SK-N-SH (cell line): Measurements from ENCODE around the gene ACBD6. TPM values are rescaled to one million over a fixed set of nuclear protein-coding genes. Genes with fewer than 3 reads are reported as not detected.

ENCODE experiments used
- CTCF ChIA-PET: fragments of 300-600, 350-600 bp; formaldehyde crosslinking; extraction: SDS; loops from one replicate; lab custom pipeline; 2021; lab: Yijun Ruan, JAX
- POLR2A ChIA-PET: fragments of 350-600 bp; sonication (Branson Sonifier 250); formaldehyde crosslinking; extraction: SDS; loops from one replicate; lab custom pipeline; 2020; ENCODE audit warnings: antibody characterized with exemption, inconsistent platforms; lab: Yijun Ruan, JAX
- DNase-seq: peaks from one replicate; pipeline ENCODE4 v3.0.0; 2012
- H2AFZ ChIP-seq: fragments of 200-600 bp; sonication (generic); 2 replicates; pipeline ENCODE4 v1.8.1; 2016; ENCODE audit warnings: antibody characterized with exemption, mild to moderate bottlenecking, low read depth
- H3F3A ChIP-seq: fragments of 200-600 bp; sonication (generic); replicated peaks from 2 replicates; pipeline ENCODE3; 2016; ENCODE audit warnings: antibody characterized with exemption, mild to moderate bottlenecking; ENCODE audit not compliant: insufficient read depth
- H3K27ac ChIP-seq, 2 experiments: fragments of 200-500 bp in 1 of 2; fragments of 200-600 bp in 1 of 2; sonication (Bioruptor generic) in 1 of 2; sonication (generic), shearing (Covaris generic) in 1 of 2; 2 replicates each; pipeline versions ENCODE4 v1.5.1 to v1.6.1; 2014 to 2016; ENCODE audit warnings: low read depth in 2 of 2, inconsistent platforms in 1 of 2, low read length in 1 of 2, mild to moderate bottlenecking in 1 of 2, mixed read lengths in 1 of 2
- H3K27me3 ChIP-seq: fragments of 200-600 bp; sonication (generic), shearing (Covaris generic); 2 replicates; pipeline ENCODE4 v1.6.1; 2016; ENCODE audit warnings: mixed run types; ENCODE audit not compliant: insufficient read depth
- H3K36me3 ChIP-seq, 2 experiments: fragments of 200-500 bp in 1 of 2; fragments of 200-600 bp in 1 of 2; sonication (Bioruptor generic) in 1 of 2; sonication (generic) in 1 of 2; replicated peaks in 1 of 2; 2 replicates each; pipeline versions ENCODE3 to v1.5.1; 2014 to 2016; ENCODE audit warnings: low read length in 1 of 2, mild to moderate bottlenecking in 1 of 2; ENCODE audit not compliant: insufficient read depth in 2 of 2, control insufficient read depth in 1 of 2
- H3K4me1 ChIP-seq, 2 experiments: fragments of 200-500 bp in 1 of 2; fragments of 200-600 bp in 1 of 2; sonication (Bioruptor generic) in 1 of 2; sonication (generic), shearing (Covaris generic) in 1 of 2; 2 replicates each; pipeline versions ENCODE4 v1.5.1 to v1.6.1; 2014 to 2016; ENCODE audit warnings: low read depth in 1 of 2, low read length in 1 of 2, mixed run types in 1 of 2; ENCODE audit not compliant: insufficient read depth in 2 of 2, control insufficient read depth in 1 of 2
- H3K4me2 ChIP-seq: fragments of 200-600 bp; sonication (generic), shearing (Covaris generic); 2 replicates; pipeline ENCODE4 v1.6.1; 2017; ENCODE audit warnings: mixed run types
- H3K4me3 ChIP-seq, 2 experiments: fragments of 200-500 bp in 1 of 2; fragments of 200-600 bp in 1 of 2; sonication (Bioruptor generic) in 1 of 2; sonication (generic), shearing (Covaris generic) in 1 of 2; 2 replicates each; pipeline versions ENCODE4 v1.5.1 to v1.8.1; 2014 to 2016; ENCODE audit warnings: low read depth in 2 of 2, inconsistent platforms in 1 of 2, low read length in 1 of 2, mild to moderate bottlenecking in 1 of 2, mixed read lengths in 1 of 2, moderate library complexity in 1 of 2
- H3K79me2 ChIP-seq: fragments of 200-600 bp; sonication (generic); 2 replicates; pipeline ENCODE4 v1.8.1; 2017; ENCODE audit warnings: mild to moderate bottlenecking; ENCODE audit not compliant: insufficient read depth
- H3K9ac ChIP-seq: fragments of 200-600 bp; sonication (generic); 2 replicates; pipeline ENCODE4 v1.6.1; 2017; ENCODE audit warnings: mixed run types
- H3K9me2 ChIP-seq: fragments of 200-600 bp; sonication (generic); 2 replicates; pipeline ENCODE4 v1.6.1; 2017; ENCODE audit warnings: mixed run types
- H3K9me3 ChIP-seq: fragments of 200-600 bp; sonication (generic); 2 replicates; pipeline ENCODE4 v1.6.1; 2017; ENCODE audit warnings: mixed run types, mild to moderate bottlenecking, moderate library complexity
- H4K20me1 ChIP-seq: fragments of 200-600 bp; sonication (generic); 2 replicates; pipeline ENCODE4 v1.6.1; 2017; ENCODE audit warnings: mild to moderate bottlenecking, mixed run types; ENCODE audit not compliant: insufficient read depth
- CHD2 ChIP-seq: fragments of 150-350 bp; IDR thresholded peaks from 2 replicates; pipeline ENCODE4 v1.6.1; 2018; ENCODE audit warnings: low read length; ENCODE audit not compliant: partially characterized antibody
- CTCF ChIP-seq: fragments of 200-600 bp; sonication (generic); IDR thresholded peaks from 2 replicates; pipeline ENCODE4 v1.6.1; 2017; ENCODE audit warnings: antibody characterized with exemption, mild to moderate bottlenecking, moderate library complexity
- EP300 ChIP-seq, 2 experiments: IDR thresholded peaks; 2 replicates each; pipeline versions ENCODE4 v1.4.0 to v1.6.1; 2012; ENCODE audit warnings: borderline replicate concordance in 1 of 2, low read depth in 1 of 2, low read length in 1 of 2
- EZH2phosphoT487 ChIP-seq: fragments of 200-600 bp; sonication (generic); IDR thresholded peaks from 2 replicates; pipeline ENCODE4 v1.6.1; 2017; ENCODE audit warnings: low read depth, mixed run types, mild to moderate bottlenecking, antibody characterized with exemption, moderate library complexity, borderline replicate concordance
- FOSL2 ChIP-seq: IDR thresholded peaks from 2 replicates; pipeline ENCODE4 v1.4.0; 2012; ENCODE audit warnings: low read depth, mild to moderate bottlenecking, moderate library complexity, borderline replicate concordance
- GABPA ChIP-seq: IDR thresholded peaks from 2 replicates; pipeline ENCODE4 v1.4.0; 2012; ENCODE audit warnings: low read depth, mild to moderate bottlenecking
- GATA2 ChIP-seq: sonication (generic); formaldehyde crosslinking; IDR thresholded peaks from 2 replicates; pipeline ENCODE4 v1.5.0; 2020; ENCODE audit warnings: mild to moderate bottlenecking, missing genetic modification reagents
- JUND ChIP-seq: IDR thresholded peaks from 2 replicates; pipeline ENCODE4 v1.4.0; 2012
- MAX ChIP-seq: IDR thresholded peaks from 2 replicates; pipeline ENCODE4 v1.4.0; 2012; ENCODE audit warnings: low read depth
- MEF2A ChIP-seq: IDR thresholded peaks from 2 replicates; pipeline ENCODE4 v1.4.0; 2012; ENCODE audit warnings: low read depth, borderline replicate concordance
- NFIC ChIP-seq: IDR thresholded peaks from 2 replicates; pipeline ENCODE4 v1.4.0; 2012; ENCODE audit warnings: borderline replicate concordance
- PBX3 ChIP-seq: IDR thresholded peaks from 2 replicates; pipeline ENCODE4; 2012
- RCOR1 ChIP-seq: fragments of 150-350 bp; IDR thresholded peaks from 2 replicates; pipeline ENCODE4 v1.6.1; 2017; ENCODE audit warnings: antibody characterized with exemption, low read length
- RFX5 ChIP-seq: IDR thresholded peaks from 2 replicates; pipeline ENCODE4 v1.6.1; 2012; ENCODE audit warnings: mild to moderate bottlenecking, improper control_type of control experiment, low read length
- SMC3 ChIP-seq: IDR thresholded peaks from 2 replicates; pipeline ENCODE4 v1.6.1; 2012; ENCODE audit warnings: low read depth, low read length, improper control_type of control experiment
- USF1 ChIP-seq: IDR thresholded peaks from 2 replicates; pipeline ENCODE4 v1.4.0; 2012; ENCODE audit warnings: low read depth, borderline replicate concordance
- ZBTB33 ChIP-seq: IDR thresholded peaks from 2 replicates; pipeline ENCODE4 v1.4.0; 2012; ENCODE audit warnings: low read depth, borderline replicate concordance
- WGBS: methylation state at CpG from one replicate; pipeline ENCODE4 v1.1.6; 2017; ENCODE audit warnings: low lambda C conversion rate; 5-methylcytosine and 5-hydroxymethylcytosine counted together
- polyA plus RNA-seq, 3 experiments: library from polyadenylated mRNA; depleted of rRNA; stranded (reverse); fragments of >200 nt; gene quantifications; 2 replicates each; pipeline ENCODE4 v1.2.3, GENCODE V29; 2012

Gene ACBD6
- polyA plus RNA-seq, 1 of the 3 experiments (the other 2 are of a cell fraction), result 60.9 TPM

GRCh38 chr1:180299479-180300221 is 202.7 kb downstream of the ACBD6 start (continued):
- TF ChIP-seq RFX5, result no peak
- TF ChIP-seq NFIC, result no peak
- TF ChIP-seq, all 33 proteins: peak for 0

GRCh38 chr1:180295999-180296398 is 206.4 kb downstream of the ACBD6 start:
- Histone ChIP-seq H3K27ac (no peak overlapping the region), H4K20me1 (0 out of 2 replicates have a peak, but pooled peaks cover 4% of the 10 kb centered on the region), H3K4me1 (no peaks in the 10 kb centered on the region), H3K9me2 (no peaks in the 10 kb centered on the region), H3F3A (peaks cover 4% of the 10 kb centered on the region), H3K79me2 (no peaks in the 10 kb centered on the region), H3K36me3 (peaks cover 0 to 5% of the 10 kb centered on the region in 2 experiments), H3K9me3 (no peaks in the 10 kb centered on the region), H3K9ac (no peak overlapping the region)
- DNase-seq, result no peak
- POLR2A ChIA-PET, result no interaction called here
- 100% methylated on average over 1 of the region's 1 CpG for WGBS
- CTCF ChIA-PET, result interaction anchor here (1.0 kb wide), 1 partner anchor 108 kb away, joined by 3 read pairs; no protein-coding TSS in a partner anchor
- TF ChIP-seq MAX, result no peak
- no peak for TF ChIP-seq CHD2
- TF ChIP-seq GATA2 (CRISPR knock-in tag), result no peak
- TF ChIP-seq ZBTB33, result no peak
- TF ChIP-seq SMC3, result no peak
- TF ChIP-seq GABPA, result no peak
- TF ChIP-seq RCOR1, result no peak
- no peak for TF ChIP-seq PBX3
- no peak for TF ChIP-seq CTCF
- no peak for TF ChIP-seq JUND
- TF ChIP-seq EP300 (IDR thresholded peaks at IDR 0.05; ENCODE audit: borderline replicate concordance in 1 of 2, low read depth in 1 of 2, low read length in 1 of 2), result no peak
- TF ChIP-seq MEF2A, result no peak
- no peak for TF ChIP-seq NFIC
- TF ChIP-seq USF1, result no peak
- no peak for TF ChIP-seq EZH2phosphoT487
- no peak for TF ChIP-seq FOSL2
- TF ChIP-seq, all 33 proteins: peak for 0
- H3K4me3 ChIP-seq, result no peak overlapping the region
- H3K4me2 ChIP-seq, result no peak overlapping the region
- no peaks in the 10 kb centered on the region for H3K27me3 ChIP-seq
- no peak overlapping the region for H2AFZ ChIP-seq
